IPS-15b (cell line): ENCODE measurements around the gene TUBB2B.

ENCODE experiments used
- H3K27me3 ChIP-seq: one replicate; pipeline ENCODE4 v1.6.1; 2013; ENCODE audit warnings: low read length; ENCODE audit not compliant: control insufficient read depth, insufficient read depth
- H3K36me3 ChIP-seq: one replicate; pipeline ENCODE4 v1.6.1; 2013; ENCODE audit warnings: low read length; ENCODE audit not compliant: control insufficient read depth, insufficient read depth
- H3K4me1 ChIP-seq: one replicate; pipeline ENCODE4 v1.6.1; 2013; ENCODE audit warnings: mild to moderate bottlenecking, low read length; ENCODE audit not compliant: control insufficient read depth, insufficient read depth
- H3K4me3 ChIP-seq: one replicate; pipeline ENCODE4 v1.5.1; 2013; ENCODE audit warnings: low read depth, low read length
- H3K9ac ChIP-seq: one replicate; pipeline ENCODE4 v1.6.1; 2013; ENCODE audit warnings: low read depth, mild to moderate bottlenecking, low read length
- H3K9me3 ChIP-seq: one replicate; pipeline ENCODE4 v1.6.1; 2013; ENCODE audit warnings: mild to moderate bottlenecking, low read length; ENCODE audit not compliant: control insufficient read depth, insufficient read depth

Gene TUBB2B

GRCh38 chr6:3240595-3240994, 13.1 kb upstream of the TUBB2B start:
- Histone ChIP-seq H3K9me3 (no peaks in the 10 kb centered on the region), H3K36me3 (no peaks in the 10 kb centered on the region), H3K4me1 (peaks cover 3% of the 10 kb centered on the region), H3K9ac (no peak overlapping the region), H3K27me3 (no peaks in the 10 kb centered on the region), H3K4me3 (no peak overlapping the region)

GRCh38 chr6:3239110-3239830, 11.8 kb upstream of the TUBB2B start:
- no peak overlapping the region for H3K9ac ChIP-seq
- H3K36me3 ChIP-seq, result no peaks in the 10 kb centered on the region
- H3K27me3 ChIP-seq, result no peaks in the 10 kb centered on the region
- H3K4me3 ChIP-seq, result no peak overlapping the region
- H3K9me3 ChIP-seq, result no peaks in the 10 kb centered on the region
- peaks cover 3% of the 10 kb centered on the region for H3K4me1 ChIP-seq

- no peak overlapping the region for H3K9ac ChIP-seq
- no peaks in the 10 kb centered on the region for H3K36me3 ChIP-seq
- H3K27me3 ChIP-seq, result peaks cover 5% of the 10 kb centered on the region
- no peak overlapping the region for H3K4me3 ChIP-seq
- peaks cover 3% of the 10 kb centered on the region for H3K4me1 ChIP-seq
- no peaks in the 10 kb centered on the region for H3K9me3 ChIP-seq
Measured at GRCh38 chr6:3237761-3238662, 10.6 kb upstream of the TUBB2B start.

- Histone ChIP-seq H3K4me3 (no peak overlapping the region), H3K4me1 (peaks cover 3% of the 10 kb centered on the region), H3K9me3 (no peaks in the 10 kb centered on the region), H3K36me3 (no peaks in the 10 kb centered on the region), H3K9ac (no peak overlapping the region), H3K27me3 (peaks cover 11% of the 10 kb centered on the region)
Measured at GRCh38 chr6:3236005-3236404, 8.6 kb upstream of the TUBB2B start.

- Histone ChIP-seq H3K4me3 (no peak overlapping the region), H3K36me3 (no peaks in the 10 kb centered on the region), H3K4me1 (peaks cover 4% of the 10 kb centered on the region), H3K9me3 (no peaks in the 10 kb centered on the region), H3K9ac (no peak overlapping the region), H3K27me3 (peaks cover 13% of the 10 kb centered on the region)
Measured at GRCh38 chr6:3235486-3235885, 8.0 kb upstream of the TUBB2B start.

GRCh38 chr6:3233904-3234303, 6.5 kb upstream of the TUBB2B start:
- Histone ChIP-seq H3K36me3 (no peaks in the 10 kb centered on the region), H3K9me3 (no peaks in the 10 kb centered on the region), H3K4me1 (peaks cover 7% of the 10 kb centered on the region), H3K9ac (no peak overlapping the region), H3K27me3 (peaks cover 29% of the 10 kb centered on the region), H3K4me3 (no peak overlapping the region)

- H3K4me1 ChIP-seq, result peaks cover 7% of the 10 kb centered on the region
- H3K9ac ChIP-seq, result no peak overlapping the region
- H3K9me3 ChIP-seq, result no peaks in the 10 kb centered on the region
- no peaks in the 10 kb centered on the region for H3K36me3 ChIP-seq
- H3K27me3 ChIP-seq, result peaks cover 32% of the 10 kb centered on the region
- no peak overlapping the region for H3K4me3 ChIP-seq
Measured at GRCh38 chr6:3233321-3233720, 5.9 kb upstream of the TUBB2B start.

- peak overlapping the region; percentile 93 for H3K4me3 ChIP-seq
- H3K9me3 ChIP-seq, result no peaks in the 10 kb centered on the region
- H3K4me1 ChIP-seq, result peaks cover 4% of the 10 kb centered on the region
- H3K36me3 ChIP-seq, result peaks cover 1% of the 10 kb centered on the region
- H3K27me3 ChIP-seq, result peaks cover 32% of the 10 kb centered on the region
- peak overlapping the region; percentile 5 for H3K9ac ChIP-seq
Measured at GRCh38 chr6:3232017-3232945, 4.8 kb upstream of the TUBB2B start.

GRCh38 chr6:3231247-3232016, 4.0 kb upstream of the TUBB2B start:
- Histone ChIP-seq H3K9ac (peak overlapping the region; percentile 42), H3K27me3 (peaks cover 32% of the 10 kb centered on the region)

GRCh38 chr6:3230900-3231246, 3.4 kb upstream of the TUBB2B start:
- Histone ChIP-seq H3K4me1 (peaks cover 4% of the 10 kb centered on the region), H3K36me3 (peaks cover 8% of the 10 kb centered on the region), H3K9me3 (no peaks in the 10 kb centered on the region), H3K9ac (no peak overlapping the region), H3K27me3 (peaks cover 32% of the 10 kb centered on the region), H3K4me3 (peak overlapping the region; percentile 93)

More at GRCh38 chr6:3231247-3232016, 4.0 kb upstream of the TUBB2B start:
- peaks cover 5% of the 10 kb centered on the region for H3K36me3 ChIP-seq
- peaks cover 4% of the 10 kb centered on the region for H3K4me1 ChIP-seq
- peak overlapping the region; percentile 93 for H3K4me3 ChIP-seq
- no peaks in the 10 kb centered on the region for H3K9me3 ChIP-seq
